ENCODE data around the gene RPL21.
"Not testable (repeated sequence)": the region's sequence is repeated elsewhere in the genome, so short reads cannot be mapped to it uniquely, and the experiment has no call there.

The RPL21 gene

DNA sequence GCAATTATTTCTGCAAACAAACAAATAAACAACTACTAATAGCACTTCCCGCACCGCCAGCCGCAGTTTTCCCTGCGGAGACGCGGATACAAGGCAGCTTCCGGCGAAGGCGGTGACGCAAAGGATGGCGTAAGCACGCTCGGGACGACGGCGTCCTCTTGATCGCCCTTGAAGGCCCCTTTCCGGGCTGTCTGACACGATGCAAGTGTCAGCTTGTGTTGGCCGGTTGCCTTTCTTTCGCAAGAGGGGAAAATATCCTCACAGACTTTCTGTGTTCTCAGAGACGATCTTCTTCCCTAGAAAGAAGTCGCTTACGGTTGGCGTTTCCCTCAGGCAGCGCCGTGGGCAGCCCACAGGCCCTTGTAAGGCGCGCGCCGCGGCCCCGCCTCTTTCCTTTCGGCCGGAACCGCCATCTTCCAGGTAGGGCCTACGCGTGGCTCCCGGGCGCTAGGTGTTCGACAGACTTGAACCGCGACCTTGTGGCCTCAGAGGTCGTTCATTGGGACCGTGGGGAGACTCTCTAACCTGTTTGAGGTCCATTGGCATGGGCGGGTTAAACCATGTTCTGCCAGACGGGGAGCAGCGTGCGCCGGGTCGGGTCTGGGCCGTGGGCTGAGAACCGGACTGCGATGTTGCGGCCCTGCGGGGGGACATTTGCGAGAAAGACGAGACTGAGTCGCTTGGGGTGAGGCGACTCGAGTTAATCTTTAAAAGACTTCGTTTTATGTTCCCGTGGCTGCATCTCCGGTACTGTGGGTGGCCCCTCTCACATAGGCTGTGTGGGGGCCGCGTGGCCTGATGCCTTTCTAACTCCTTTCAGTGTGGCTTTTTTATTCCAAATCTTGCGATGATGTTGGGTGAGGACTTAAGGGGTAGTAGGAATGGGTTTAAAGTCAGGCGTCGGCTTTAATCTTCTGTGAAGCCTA is at the start of gene RPL21:
TSS of gene RPL21 (plus strand) at position 393 of the 926 bp plus-strand sequence. CDS start 2,219 bp downstream, outside the sequence.
- DNase-seq = peak; percentile 74

DNA sequence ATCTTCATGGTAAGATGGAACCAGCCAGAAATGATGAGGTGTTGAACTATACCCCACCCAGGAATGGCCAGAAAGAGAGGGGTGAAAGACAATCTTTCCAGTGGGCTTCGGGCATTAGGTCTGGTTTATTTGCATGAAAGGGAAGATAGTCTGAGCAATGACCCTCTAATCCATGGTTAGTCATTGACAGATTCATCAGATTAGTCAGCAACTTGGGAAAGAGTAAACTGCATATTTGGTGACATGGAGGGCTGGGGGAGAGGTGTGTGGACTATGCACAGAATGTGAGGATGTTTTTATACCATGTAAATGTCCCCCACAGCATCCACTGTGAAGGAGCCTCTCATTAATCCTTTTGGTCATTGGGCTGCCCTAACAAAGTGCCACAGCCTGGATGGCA is 49.7 kb upstream of the RPL21 start:
- DNase-seq = no peak

DNA sequence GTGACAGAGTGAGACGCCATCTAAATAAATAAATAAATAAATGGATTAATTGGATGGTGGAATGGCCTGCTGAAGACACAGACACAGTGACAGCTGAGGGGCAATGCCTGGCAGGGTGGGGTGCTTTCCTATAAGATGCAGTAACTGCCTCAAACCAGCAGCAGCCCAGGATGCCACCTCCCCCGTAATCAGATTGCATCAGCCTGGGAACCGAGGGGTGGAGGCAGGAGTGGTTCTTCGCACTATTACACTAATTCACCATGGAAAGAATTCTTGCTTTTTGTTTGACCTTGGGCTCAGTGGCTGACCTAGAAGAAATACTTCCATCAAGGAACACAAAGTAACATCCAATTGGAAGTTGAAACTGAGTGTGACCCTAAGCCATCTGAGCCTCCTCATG is 48.2 kb upstream of the RPL21 start:
- no peak for DNase-seq

DNA sequence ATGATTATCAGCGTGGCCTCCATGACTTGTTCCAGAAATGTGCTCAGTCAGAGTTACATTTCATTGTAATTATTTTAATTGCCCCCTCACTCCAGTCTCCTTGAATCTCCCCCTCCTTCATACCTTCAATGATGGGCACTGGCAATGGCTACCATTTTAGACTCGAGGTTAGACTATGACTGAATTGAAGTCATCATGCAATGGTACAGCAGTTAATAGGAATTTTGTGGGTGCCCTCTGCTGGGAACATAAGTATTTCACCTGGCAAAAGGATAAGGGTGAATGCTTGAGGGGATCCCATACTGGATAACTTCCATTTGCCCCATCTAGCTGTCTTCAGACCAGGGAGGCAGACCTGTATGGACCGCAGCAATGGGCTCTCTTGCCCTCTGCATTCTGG is 47.5 kb upstream of the RPL21 start:
- no peak for DNase-seq

- no peak for DNase-seq
These were observed 42.8 kb upstream of the RPL21 start for GRCh38 chr13:27208514-27208913.

GRCh38 chr13:27211271-27211670 is 40.1 kb upstream of the RPL21 start:
- DNase-seq = no peak

GRCh38 chr13:27211771-27212364 is 39.5 kb upstream of the RPL21 start:
- no peak for DNase-seq

GRCh38 chr13:27213386-27213785 is 38.0 kb upstream of the RPL21 start:
- not testable (repeated sequence) for DNase-seq

DNA sequence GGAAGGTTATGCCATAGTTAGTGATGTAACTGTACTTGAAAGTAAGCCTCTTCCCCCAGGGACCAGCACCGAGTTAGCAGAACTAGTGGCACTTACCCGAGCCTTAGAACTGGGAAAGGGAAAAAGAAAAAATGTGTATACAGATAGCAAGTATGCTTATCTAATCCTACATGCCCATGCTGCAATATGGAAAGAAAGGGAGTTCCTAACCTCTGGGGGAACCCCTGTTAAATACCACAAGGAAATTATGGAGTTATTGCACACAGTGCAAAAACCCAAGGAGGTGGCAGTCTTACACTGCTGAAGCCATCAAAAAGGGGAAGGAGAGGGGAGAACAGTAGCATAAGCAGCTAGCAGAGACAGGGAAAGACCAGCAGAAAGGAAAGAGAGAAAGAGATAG is 33.6 kb upstream of the RPL21 start:
- DNase-seq = not testable (repeated sequence)

DNA sequence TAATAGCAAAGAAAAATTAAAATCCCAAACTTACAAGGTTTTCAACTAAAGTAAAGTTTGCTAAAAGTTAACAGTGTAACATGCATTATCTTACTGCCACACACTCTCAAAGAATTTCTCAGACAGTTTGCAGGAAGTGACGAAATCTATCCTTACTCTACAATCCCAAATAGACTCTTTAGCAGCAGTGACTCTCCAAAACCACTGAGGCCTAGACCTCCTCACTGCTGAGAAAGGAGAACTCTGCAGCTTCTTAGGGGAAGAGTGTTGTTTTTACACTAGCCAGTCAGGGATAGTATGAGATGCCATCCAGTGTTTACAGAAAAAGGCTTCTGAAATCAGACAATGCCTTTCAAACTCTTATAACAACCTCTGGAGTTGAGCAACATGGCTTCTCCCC is 32.5 kb upstream of the RPL21 start:
- not testable (repeated sequence) for DNase-seq

DNA sequence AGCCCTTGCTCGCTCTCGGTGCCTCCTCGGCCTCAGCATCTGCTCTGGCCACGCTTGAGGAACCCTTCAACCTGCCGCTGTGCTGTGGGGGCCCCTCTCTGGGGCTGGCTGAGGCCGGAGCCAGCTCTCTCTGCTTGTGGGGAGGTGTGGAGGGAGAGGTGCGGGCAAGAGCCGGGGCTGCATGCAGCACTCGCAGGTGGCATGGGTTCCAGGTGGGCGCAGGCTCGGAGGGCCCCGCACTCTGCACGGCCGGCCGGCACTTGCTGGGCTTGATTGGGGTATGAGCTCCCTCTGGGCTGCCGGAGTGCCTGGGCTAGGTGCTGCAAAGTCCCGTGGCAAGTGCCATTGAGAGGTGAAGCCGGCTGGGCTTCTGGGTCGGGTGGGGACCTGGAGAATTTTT is 31.7 kb upstream of the RPL21 start:
- no peak for DNase-seq

DNA sequence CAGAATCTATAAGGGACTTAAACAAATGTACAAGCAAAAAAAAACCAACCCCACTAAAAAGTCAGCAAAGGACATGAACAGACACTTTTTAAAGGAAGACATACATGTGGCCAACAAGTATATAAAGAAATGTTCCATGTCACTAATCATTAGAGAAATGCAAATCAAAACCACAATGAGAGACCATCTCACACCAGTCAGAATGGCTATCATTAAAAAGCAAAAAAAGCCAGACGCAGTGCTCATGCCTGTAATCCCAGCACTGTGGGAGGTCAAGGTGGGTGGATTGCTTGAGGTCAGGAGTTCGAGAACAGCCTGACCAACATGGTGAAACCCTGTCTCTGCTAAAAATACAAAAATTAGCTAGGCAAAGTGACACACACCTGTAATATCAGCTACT is 29.3 kb upstream of the RPL21 start:
- DNase-seq = not testable (repeated sequence)

DNA sequence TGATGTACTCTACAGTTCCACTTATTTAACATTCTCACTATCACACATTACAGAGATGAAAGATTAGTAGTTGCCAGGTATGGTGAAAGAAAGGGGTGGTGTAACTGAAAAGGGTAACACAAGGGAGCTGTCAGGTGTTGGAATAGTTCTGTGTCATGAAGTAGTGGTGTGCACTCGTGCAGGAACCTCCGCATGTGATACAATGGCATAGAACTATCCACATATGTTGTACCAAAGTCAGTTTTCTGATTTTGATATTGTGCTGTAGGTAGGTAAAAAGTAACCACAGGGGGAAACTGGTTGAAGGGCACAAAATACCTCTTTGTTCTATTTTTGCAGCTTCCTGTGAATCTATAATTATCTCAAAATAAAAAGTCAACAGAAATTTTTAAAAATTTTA is 24.4 kb upstream of the RPL21 start:
- no peak for DNase-seq

- no peak for DNase-seq
These were observed 23.2 kb upstream of the RPL21 start for GRCh38 chr13:27228131-27228530.

DNA sequence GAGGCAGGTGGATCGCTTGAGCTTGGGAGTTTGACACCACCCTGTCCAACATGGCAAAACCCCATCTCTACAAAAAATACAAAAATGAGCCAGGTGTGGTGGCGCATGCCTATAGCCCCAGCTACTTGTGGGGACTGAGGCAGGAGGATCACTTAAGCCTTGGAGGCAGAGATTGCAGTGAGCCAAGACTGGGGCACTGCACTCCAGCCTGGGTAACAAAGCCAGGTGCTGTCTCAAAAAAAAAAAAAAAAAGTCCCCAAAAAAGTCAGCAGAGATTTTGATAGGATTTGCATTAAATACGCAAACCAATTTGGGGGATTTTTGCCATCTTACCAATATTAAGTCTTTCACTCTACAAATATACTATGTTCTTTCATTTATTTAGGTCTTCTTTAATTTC is 21.7 kb upstream of the RPL21 start:
- no peak for DNase-seq

DNA sequence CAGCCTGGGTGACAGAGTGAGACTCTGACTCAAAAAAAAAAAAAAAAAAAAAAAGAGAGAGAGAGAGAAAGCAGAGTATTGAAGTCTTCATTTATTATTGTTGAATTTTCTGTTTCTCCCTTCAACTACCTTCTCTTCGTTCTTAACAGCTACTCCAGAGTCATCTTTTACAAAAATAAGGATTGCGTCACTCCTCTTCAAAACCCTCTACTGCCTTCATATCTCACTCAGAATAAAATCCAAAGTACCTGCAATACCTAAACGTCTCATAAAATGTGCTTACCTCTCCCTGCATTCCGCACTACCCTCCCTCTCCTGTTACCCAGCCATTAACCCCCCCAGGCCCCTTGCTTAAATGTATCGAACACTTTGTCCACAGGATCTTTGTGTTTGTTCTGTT is 17.4 kb upstream of the RPL21 start:
- DNase-seq = no peak

GRCh38 chr13:27236478-27236877 is 14.9 kb upstream of the RPL21 start:
- no peak for DNase-seq

DNA sequence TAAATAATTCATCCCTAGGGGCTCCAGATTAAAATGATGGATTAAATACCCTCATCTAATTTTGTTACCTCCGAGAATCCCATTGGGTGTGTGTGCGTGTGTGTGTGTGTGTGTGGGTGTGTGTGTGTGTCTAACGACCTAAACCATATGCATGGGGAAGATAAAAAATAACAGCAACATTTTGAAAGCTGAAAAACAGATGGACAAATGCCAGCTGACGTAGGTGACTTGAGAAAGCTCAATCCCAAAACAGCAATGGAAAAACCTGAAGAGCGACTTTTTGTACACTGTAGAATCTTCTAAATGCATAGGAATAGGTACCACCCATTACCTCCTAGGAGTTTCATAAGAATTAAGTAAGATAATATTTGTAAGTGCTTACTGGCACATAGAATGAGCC is 8.7 kb upstream of the RPL21 start:
- DNase-seq = no peak

- no peak for DNase-seq
These were observed 5.7 kb upstream of the RPL21 start for GRCh38 chr13:27245610-27246009.

DNA sequence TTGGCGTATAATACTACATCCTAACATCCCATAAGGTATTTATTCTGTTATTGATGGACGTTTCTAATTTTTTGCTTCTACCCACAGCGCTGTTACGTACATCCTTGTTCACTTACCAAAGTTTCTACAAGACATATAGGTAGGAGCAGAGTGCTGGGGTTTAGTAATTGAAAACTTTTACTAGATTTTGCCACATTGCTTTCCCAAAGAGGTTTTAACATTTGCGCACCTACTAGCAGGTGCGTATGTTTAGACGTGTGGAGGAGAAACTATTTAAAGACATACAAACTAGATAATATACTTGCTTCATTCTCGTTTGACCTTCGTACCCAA is 559 bp upstream of the RPL21 start:
- DNase-seq = no peak

DNA sequence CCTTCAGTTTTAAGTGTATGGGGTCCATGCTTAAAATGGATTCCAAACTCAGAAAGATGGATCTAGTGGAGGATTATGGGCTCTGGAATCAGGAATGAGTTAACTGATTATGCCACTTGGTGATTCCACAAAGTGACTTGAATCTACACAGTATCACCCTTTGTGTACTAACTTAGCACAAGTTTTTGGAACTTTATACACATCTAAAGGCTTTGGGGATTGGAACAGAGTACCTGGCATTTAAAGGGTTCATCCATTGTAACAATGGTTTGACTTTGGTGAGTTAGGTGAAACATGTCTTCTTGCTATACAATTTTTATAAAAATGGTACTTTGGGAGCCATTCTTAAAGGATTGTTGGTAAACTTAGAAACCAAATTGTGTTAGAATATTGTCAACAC is 1.1 kb downstream of the RPL21 start:
- DNase-seq = no peak

DNA sequence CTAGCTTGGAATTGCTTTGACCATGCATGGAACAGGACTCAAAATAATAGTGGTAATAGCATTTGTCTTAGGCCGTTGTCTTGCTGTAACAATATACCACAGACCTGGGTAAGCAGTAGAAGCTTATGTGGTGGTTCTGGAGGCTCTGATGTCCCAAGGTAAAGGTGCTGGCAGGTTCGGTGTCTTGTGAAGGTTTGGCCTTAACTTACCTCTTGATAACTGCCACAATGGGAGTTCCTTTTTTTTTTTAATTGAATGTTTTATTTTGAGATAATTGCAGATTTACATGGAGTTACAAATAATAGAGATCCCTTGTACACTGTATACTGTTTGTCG is 5.8 kb downstream of the RPL21 start:
- no peak for DNase-seq

- no peak for DNase-seq
These were observed 6.4 kb downstream of the RPL21 start for GRCh38 chr13:27257648-27258253.

DNA sequence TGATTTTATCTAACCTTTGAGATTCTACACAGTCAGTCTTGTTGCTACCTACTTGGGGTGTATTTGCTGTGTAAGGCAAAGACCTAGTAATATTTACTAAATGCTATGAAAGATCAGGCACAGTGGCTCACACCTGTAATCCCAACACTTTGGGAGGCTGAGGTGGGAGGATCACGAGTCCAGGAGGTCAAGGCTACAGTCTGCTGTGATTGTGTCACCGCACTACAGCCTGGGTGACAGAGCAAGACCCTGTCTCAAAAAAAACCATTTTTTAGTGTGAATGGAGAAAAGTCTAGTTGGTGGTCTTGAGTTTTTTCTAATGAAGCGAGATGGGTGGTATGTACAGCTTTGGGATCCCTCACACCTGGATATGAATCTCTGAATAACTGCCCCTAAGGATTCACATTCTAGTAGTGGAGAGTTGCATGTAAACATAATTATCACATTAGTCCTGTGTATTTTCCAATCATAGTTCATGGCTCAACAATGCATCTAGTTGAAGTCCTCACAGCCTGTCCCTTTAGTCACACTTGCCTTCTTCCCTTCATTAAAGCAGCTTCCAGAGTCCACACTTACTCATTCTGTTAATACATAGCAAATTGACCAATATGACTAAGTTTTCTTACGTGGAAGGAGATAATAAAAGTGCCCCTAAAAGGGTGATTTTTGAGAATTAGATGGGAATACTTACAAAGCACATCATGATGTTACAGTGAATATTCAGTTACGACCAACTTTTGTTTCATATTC is 7.5 kb downstream of the RPL21 start:
- DNase-seq = no peak
